ENCODE data around the gene ACSF3. TPM values are rescaled to one million over a fixed set of nuclear protein-coding genes. Genes with fewer than 3 reads are reported as not detected.

Gene ACSF3
- total and polyA plus RNA-seq, 2 donors (not counting 1 experiment from before 2014, with no cell fraction given), result 9.2 to 23.1 TPM

DNA sequence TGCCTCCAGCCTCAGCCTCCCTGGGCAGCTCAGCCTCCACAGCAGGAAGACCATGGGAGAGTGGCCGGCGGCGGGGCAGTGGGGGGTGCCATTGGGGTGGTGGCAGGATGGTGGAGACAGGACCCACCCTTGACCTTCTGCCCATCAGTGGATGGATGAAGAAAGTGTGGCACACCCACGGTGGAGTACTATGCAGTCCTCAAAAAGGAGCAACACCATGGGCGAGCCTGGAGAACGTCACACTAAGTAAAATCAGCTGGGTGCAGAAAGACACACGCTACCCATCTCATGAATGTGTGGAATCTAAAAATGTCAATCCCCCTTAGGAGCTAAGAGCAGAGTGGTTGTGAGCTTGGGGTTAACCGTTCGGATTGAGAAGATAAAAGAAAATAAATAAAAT, 34.8 kb upstream of the ACSF3 start:
- H3K27me3 ChIP-seq (ENCODE audit: control insufficient read depth, insufficient read depth, low read length), result no peaks in the 10 kb centered on the region
- no peaks in the 10 kb centered on the region for H3K79me2 ChIP-seq (ENCODE audit: control insufficient read depth, insufficient read depth, low read length)
- H3K4me3 ChIP-seq (replicated peaks in 1 of 4; ENCODE audit: control extremely low read depth in 1 of 4, insufficient read depth in 1 of 4, low read depth in 3 of 4, low read length in 4 of 4), result no peak overlapping the region
- no peak overlapping the region for H3K9ac ChIP-seq (ENCODE audit: insufficient read depth, low read length)
- no peak for DNase-seq (ENCODE audit: low read depth in 2 of 2)
- H2AFZ ChIP-seq (ENCODE audit: low read length), result no peak overlapping the region
- no peaks in the 10 kb centered on the region for H3K9me3 ChIP-seq (ENCODE audit: control insufficient read depth, insufficient read depth, low read depth, low read length)
- no peak overlapping the region for H3K27ac ChIP-seq (ENCODE audit: insufficient read depth, low read length)
- H3K4me1 ChIP-seq (ENCODE audit: control insufficient read depth, extremely low read depth, insufficient read depth, low read length), result no peaks in the 10 kb centered on the region
- H4K20me1 ChIP-seq (ENCODE audit: control insufficient read depth, extremely low read depth, insufficient read depth, low read length), result no peaks in the 10 kb centered on the region
- no peaks in the 10 kb centered on the region for H3K36me3 ChIP-seq (ENCODE audit: control insufficient read depth, insufficient read depth, low read length)
- no peak overlapping the region for H3K4me2 ChIP-seq (ENCODE audit: extremely low read depth, insufficient read depth, low read length)
- TF ChIP-seq EZH2 (IDR thresholded peaks at IDR 0.05; ENCODE audit: low read length, missing control alignments), result no peak
- TF ChIP-seq, protein P1, sequence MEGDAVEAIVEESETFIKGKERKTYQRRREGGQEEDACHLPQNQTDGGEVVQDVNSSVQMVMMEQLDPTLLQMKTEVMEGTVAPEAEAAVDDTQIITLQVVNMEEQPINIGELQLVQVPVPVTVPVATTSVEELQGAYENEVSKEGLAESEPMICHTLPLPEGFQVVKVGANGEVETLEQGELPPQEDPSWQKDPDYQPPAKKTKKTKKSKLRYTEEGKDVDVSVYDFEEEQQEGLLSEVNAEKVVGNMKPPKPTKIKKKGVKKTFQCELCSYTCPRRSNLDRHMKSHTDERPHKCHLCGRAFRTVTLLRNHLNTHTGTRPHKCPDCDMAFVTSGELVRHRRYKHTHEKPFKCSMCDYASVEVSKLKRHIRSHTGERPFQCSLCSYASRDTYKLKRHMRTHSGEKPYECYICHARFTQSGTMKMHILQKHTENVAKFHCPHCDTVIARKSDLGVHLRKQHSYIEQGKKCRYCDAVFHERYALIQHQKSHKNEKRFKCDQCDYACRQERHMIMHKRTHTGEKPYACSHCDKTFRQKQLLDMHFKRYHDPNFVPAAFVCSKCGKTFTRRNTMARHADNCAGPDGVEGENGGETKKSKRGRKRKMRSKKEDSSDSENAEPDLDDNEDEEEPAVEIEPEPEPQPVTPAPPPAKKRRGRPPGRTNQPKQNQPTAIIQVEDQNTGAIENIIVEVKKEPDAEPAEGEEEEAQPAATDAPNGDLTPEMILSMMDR (conservative IDR thresholded peaks at IDR 0.05 in 1 of 2, IDR thresholded peaks at IDR 0.05 in 1 of 2; ENCODE audit: low read depth in 1 of 2, low read length in 2 of 2), result no peak

- Histone ChIP-seq H3K36me3 (ENCODE audit: control insufficient read depth, insufficient read depth, low read length) (no peaks in the 10 kb centered on the region), H3K4me2 (ENCODE audit: extremely low read depth, insufficient read depth, low read length) (no peak overlapping the region), H3K27me3 (ENCODE audit: control insufficient read depth, insufficient read depth, low read length) (no peaks in the 10 kb centered on the region), H3K4me1 (ENCODE audit: control insufficient read depth, extremely low read depth, insufficient read depth, low read length) (no peaks in the 10 kb centered on the region), H3K4me3 (replicated peaks in 1 of 4; ENCODE audit: control extremely low read depth in 1 of 4, insufficient read depth in 1 of 4, low read depth in 3 of 4, low read length in 4 of 4) (no peak overlapping the region), H3K27ac (ENCODE audit: insufficient read depth, low read length) (no peak overlapping the region), H3K9me3 (ENCODE audit: control insufficient read depth, insufficient read depth, low read depth, low read length) (no peaks in the 10 kb centered on the region), H3K9ac (ENCODE audit: insufficient read depth, low read length) (no peak overlapping the region), H3K79me2 (ENCODE audit: control insufficient read depth, insufficient read depth, low read length) (no peaks in the 10 kb centered on the region), H2AFZ (ENCODE audit: low read length) (no peak overlapping the region), H4K20me1 (ENCODE audit: control insufficient read depth, extremely low read depth, insufficient read depth, low read length) (no peaks in the 10 kb centered on the region)
- TF ChIP-seq, protein P1 (conservative IDR thresholded peaks at IDR 0.05 in 1 of 2, IDR thresholded peaks at IDR 0.05 in 1 of 2; ENCODE audit: low read depth in 1 of 2, low read length in 2 of 2), result no peak
- no peak for TF ChIP-seq EZH2 (IDR thresholded peaks at IDR 0.05; ENCODE audit: low read length, missing control alignments)
- no peak for DNase-seq (ENCODE audit: low read depth in 2 of 2)
Measured at GRCh38 chr16:89060207-89060794, 33.4 kb upstream of the ACSF3 start.

GRCh38 chr16:89061086-89061485, 32.6 kb upstream of the ACSF3 start:
- Histone ChIP-seq H3K9me3 (ENCODE audit: control insufficient read depth, insufficient read depth, low read depth, low read length) (no peaks in the 10 kb centered on the region), H3K36me3 (ENCODE audit: control insufficient read depth, insufficient read depth, low read length) (no peaks in the 10 kb centered on the region), H3K4me3 (replicated peaks in 1 of 4; ENCODE audit: control extremely low read depth in 1 of 4, insufficient read depth in 1 of 4, low read depth in 3 of 4, low read length in 4 of 4) (no peak overlapping the region), H2AFZ (ENCODE audit: low read length) (no peak overlapping the region), H3K27ac (ENCODE audit: insufficient read depth, low read length) (no peak overlapping the region), H3K9ac (ENCODE audit: insufficient read depth, low read length) (no peak overlapping the region), H4K20me1 (ENCODE audit: control insufficient read depth, extremely low read depth, insufficient read depth, low read length) (no peaks in the 10 kb centered on the region), H3K4me2 (ENCODE audit: extremely low read depth, insufficient read depth, low read length) (no peak overlapping the region), H3K4me1 (ENCODE audit: control insufficient read depth, extremely low read depth, insufficient read depth, low read length) (no peaks in the 10 kb centered on the region), H3K79me2 (ENCODE audit: control insufficient read depth, insufficient read depth, low read length) (no peaks in the 10 kb centered on the region), H3K27me3 (ENCODE audit: control insufficient read depth, insufficient read depth, low read length) (peaks cover under 1% of the 10 kb centered on the region)
- no peak for DNase-seq (ENCODE audit: low read depth in 2 of 2)
- TF ChIP-seq EZH2 (IDR thresholded peaks at IDR 0.05; ENCODE audit: low read length, missing control alignments), result no peak
- TF ChIP-seq, protein P1 (conservative IDR thresholded peaks at IDR 0.05 in 1 of 2, IDR thresholded peaks at IDR 0.05 in 1 of 2; ENCODE audit: low read depth in 1 of 2, low read length in 2 of 2), result no peak

All from fibroblast of lung (primary cell).